PC-3 (cell line): Measurements from ENCODE around the gene NUFIP1. TPM values are rescaled to one million over a fixed set of nuclear protein-coding genes. Genes with fewer than 3 reads are reported as not detected.
"Not testable (repeated sequence)": the region's sequence is repeated elsewhere in the genome, so short reads cannot be mapped to it uniquely, and the experiment has no call there.

Experiments
- ATAC-seq: fragments of 200-7000 bp; cut with Tn5 transposase; 2 replicates; pipeline ENCODE4 v1.9.1; 2020; ENCODE audit warnings: mild to moderate bottlenecking, moderate library complexity
- BruUV-seq: library from RNA; stranded (reverse); fragments of 400-500 nt; replicated peaks from 2 replicates; lab custom pipeline; 2021; lab: Mats Ljungman, UMichigan
- CTCF ChIA-PET: fragments of 300-600 bp; sonication (Branson Sonifier 250); formaldehyde crosslinking; loops from one replicate; lab custom pipeline; 2022; ENCODE audit warnings: antibody characterized with exemption; lab: Charles Lee
- POLR2A ChIA-PET: fragments of 300-600 bp; sonication (Branson Sonifier 250); formaldehyde crosslinking; loops from one replicate; lab custom pipeline; 2022; ENCODE audit warnings: antibody characterized with exemption; ENCODE audit not compliant: unreplicated experiment; lab: Charles Lee
- DNase-seq: peaks from one replicate; pipeline ENCODE4 v3.0.0-alpha.2; 2015
- H2AFZ ChIP-seq: fragments of 300-600 bp; sonication (generic); 2 replicates; pipeline ENCODE4 v1.6.0; 2016; ENCODE audit warnings: antibody characterized with exemption, low read length
- H3F3A ChIP-seq: fragments of 300-600 bp; sonication (generic); one replicate; pipeline ENCODE4 v1.6.0; 2017; ENCODE audit warnings: antibody characterized with exemption, low read length, control low read depth, mild to moderate bottlenecking; ENCODE audit not compliant: unreplicated experiment
- H3K27ac ChIP-seq: fragments of 300-600 bp; sonication (generic); 2 replicates; pipeline ENCODE4 v1.5.1; 2016; ENCODE audit warnings: mild to moderate bottlenecking, low read length
- H3K27me3 ChIP-seq: fragments of 300-600 bp; sonication (generic); 2 replicates; pipeline ENCODE4 v1.6.1; 2016; ENCODE audit warnings: low read length, mixed read lengths
- H3K36me3 ChIP-seq: fragments of 300-600 bp; sonication (generic); 2 replicates; pipeline ENCODE4 v1.6.1; 2016; ENCODE audit warnings: low read depth, mixed run types, low read length, mixed read lengths
- H3K4me1 ChIP-seq: fragments of 300-600 bp; sonication (generic); 2 replicates; pipeline ENCODE4 v1.5.1; 2016; ENCODE audit warnings: low read length; ENCODE audit not compliant: insufficient read depth
- H3K4me2 ChIP-seq: fragments of 300-600 bp; sonication (generic); 2 replicates; pipeline ENCODE4 v1.6.0; 2016; ENCODE audit warnings: low read length
- H3K4me3 ChIP-seq: fragments of 300-600 bp; sonication (generic); 2 replicates; pipeline ENCODE4 v1.5.1; 2016; ENCODE audit warnings: mild to moderate bottlenecking, low read length, mixed read lengths
- H3K79me2 ChIP-seq: fragments of 300-600 bp; sonication (generic); 2 replicates; pipeline ENCODE4 v1.6.1; 2017; ENCODE audit warnings: low read length, mixed read lengths
- H3K9ac ChIP-seq: fragments of 300-600 bp; sonication (generic); 2 replicates; pipeline ENCODE4 v1.6.0; 2016; ENCODE audit warnings: mild to moderate bottlenecking, low read length
- H3K9me2 ChIP-seq: fragments of 300-600 bp; sonication (generic); replicated peaks from 2 replicates; pipeline ENCODE4 v1.6.1; 2016; ENCODE audit warnings: mixed run types, low read length, mixed read lengths
- H3K9me3 ChIP-seq: fragments of 300-600 bp; sonication (generic); 2 replicates; pipeline ENCODE4 v1.6.1; 2016; ENCODE audit warnings: low read length, mixed read lengths
- H4K20me1 ChIP-seq: fragments of 300-600 bp; sonication (generic); 2 replicates; pipeline ENCODE4 v1.6.1; 2016; ENCODE audit warnings: low read length, mixed read lengths
- CTCF ChIP-seq: fragments of 300-600 bp; sonication (generic); conservative IDR thresholded peaks from 2 replicates; pipeline ENCODE4 v1.5.1; 2017; ENCODE audit warnings: antibody characterized with exemption, low read depth, mild to moderate bottlenecking, low read length
- EZH2 ChIP-seq: fragments of 300-600 bp; sonication (generic); IDR thresholded peaks from one replicate; pipeline ENCODE4 v1.6.1; 2017; ENCODE audit warnings: antibody characterized with exemption, mild to moderate bottlenecking, low read length; ENCODE audit not compliant: unreplicated experiment
- EZH2phosphoT487 ChIP-seq: fragments of 300-600 bp; sonication (generic); IDR thresholded peaks from 2 replicates; pipeline ENCODE4 v1.6.1; 2018; ENCODE audit warnings: mild to moderate bottlenecking, antibody characterized with exemption, low read length, borderline replicate concordance
- intact Hi-C: fragments of 100-400 bp; cut with micrococcal nuclease; formaldehyde crosslinking; loops from 2 replicates; pipeline ENCODE4 v1.9.0; 2023
- total RNA-seq: library from RNA; depleted of rRNA; stranded (reverse); fragments of >200 nt; gene quantifications from 2 replicates; pipeline ENCODE4 v1.2.3, GENCODE V29; 2014

The NUFIP1 gene
- total RNA-seq, 1 experiment from 2014 or later = 4.0 TPM

DNA sequence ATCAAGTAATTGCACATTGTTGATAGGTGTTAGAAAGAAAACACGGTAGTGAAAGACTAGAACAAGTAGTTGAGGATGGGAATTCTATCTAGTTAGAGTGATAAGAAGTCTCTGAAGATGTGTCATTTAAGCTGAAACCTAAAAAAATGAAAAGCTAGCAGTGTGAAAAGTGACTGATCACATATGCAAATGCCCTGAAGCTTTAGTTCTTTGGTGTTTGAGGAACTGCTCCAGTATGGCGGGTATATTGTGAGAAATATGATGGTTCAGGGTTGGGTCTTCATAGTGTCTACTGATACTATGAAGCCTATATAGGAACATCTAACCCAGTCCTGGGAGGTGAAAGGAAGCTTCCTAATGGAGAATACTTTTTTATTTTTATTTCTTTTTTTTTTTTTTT lies 45.1 kb upstream of the NUFIP1 start:
- ChIA-PET POLR2A (interaction anchor here (0.6 kb wide), 1 partner anchor 263 kb away, joined by 5 read pairs; no protein-coding TSS in a partner anchor), CTCF (no interaction called here)
- DNase-seq = no peak
- Histone ChIP-seq H3K27me3 (no peaks in the 10 kb centered on the region), H3K79me2 (no peaks in the 10 kb centered on the region), H2AFZ (no peak overlapping the region), H3K4me3 (no peak overlapping the region), H3K9ac (no peak overlapping the region), H3K27ac (no peak overlapping the region), H3K9me3 (no peaks in the 10 kb centered on the region), H3K4me2 (no peak overlapping the region), H3K9me2 (no peaks in the 10 kb centered on the region), H3F3A (no peaks in the 10 kb centered on the region), H4K20me1 (no peaks in the 10 kb centered on the region), H3K36me3 (no peaks in the 10 kb centered on the region), H3K4me1 (no peaks in the 10 kb centered on the region)
- intact Hi-C loops = no loop called here
- TF ChIP-seq CTCF (no peak), EZH2 (no peak), EZH2phosphoT487 (no peak)
- ATAC-seq = no peak
- no TSS peak for BruUV-seq

GRCh38 chr13:45024847-45025246 lies 35.6 kb upstream of the NUFIP1 start:
- ChIA-PET CTCF (no interaction called here), POLR2A (no interaction called here)
- Histone ChIP-seq H3K4me1 (no peaks in the 10 kb centered on the region), H3K9me2 (no peaks in the 10 kb centered on the region), H3K36me3 (no peaks in the 10 kb centered on the region; the same call in 1 of the 2 replicates), H3K4me3 (no peak overlapping the region), H2AFZ (no peak overlapping the region), H3K9me3 (no peaks in the 10 kb centered on the region), H3F3A (no peaks in the 10 kb centered on the region), H3K9ac (no peak overlapping the region), H3K27me3 (no peaks in the 10 kb centered on the region), H3K79me2 (no peaks in the 10 kb centered on the region), H3K27ac (no peak overlapping the region), H3K4me2 (no peak overlapping the region), H4K20me1 (no peaks in the 10 kb centered on the region)
- ATAC-seq = no peak
- no TSS peak for BruUV-seq
- intact Hi-C loops = no loop called here
- DNase-seq = no peak
- no peak for TF ChIP-seq EZH2
- no peak for TF ChIP-seq EZH2phosphoT487
- TF ChIP-seq CTCF = no peak

DNA sequence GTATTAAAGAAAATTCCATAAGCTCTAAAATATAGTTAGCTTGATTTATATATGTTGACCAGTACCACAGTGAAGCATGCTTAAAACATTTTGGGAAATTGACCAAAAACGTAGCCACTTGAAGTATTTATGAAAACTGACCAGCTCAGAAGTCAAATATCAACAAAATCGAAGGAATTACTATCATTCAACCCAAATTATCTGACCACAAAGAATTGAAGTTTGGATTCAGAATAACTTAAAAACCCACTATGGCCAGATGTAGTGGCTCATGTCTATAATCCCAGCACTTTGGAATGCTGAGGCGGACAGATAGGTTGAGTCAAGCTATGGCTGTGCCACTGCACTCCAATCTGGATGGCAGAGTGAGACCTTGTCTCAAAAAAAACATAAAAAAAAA lies 32.0 kb upstream of the NUFIP1 start:
- Histone ChIP-seq H3K9ac (no peak overlapping the region), H3K4me3 (no peak overlapping the region), H3K4me2 (no peak overlapping the region), H3K9me2 (no peaks in the 10 kb centered on the region), H3F3A (no peaks in the 10 kb centered on the region), H3K27ac (no peak overlapping the region), H3K4me1 (no peaks in the 10 kb centered on the region), H3K27me3 (no peaks in the 10 kb centered on the region), H3K36me3 (no peaks in the 10 kb centered on the region), H4K20me1 (no peaks in the 10 kb centered on the region), H3K79me2 (no peaks in the 10 kb centered on the region), H3K9me3 (no peaks in the 10 kb centered on the region), H2AFZ (no peak overlapping the region)
- BruUV-seq = no TSS peak
- DNase-seq (no peak), ATAC-seq (no peak)
- intact Hi-C loops = no loop called here
- ChIA-PET POLR2A (no interaction called here), CTCF (no interaction called here)
- no peak for TF ChIP-seq EZH2
- no peak for TF ChIP-seq CTCF
- TF ChIP-seq EZH2phosphoT487 = no peak

GRCh38 chr13:45019981-45020380 lies 30.7 kb upstream of the NUFIP1 start:
- BruUV-seq, H4K20me1 ChIP-seq, H3F3A ChIP-seq, H3K9ac ChIP-seq, H2AFZ ChIP-seq, POLR2A ChIA-PET, H3K9me3 ChIP-seq, ATAC-seq, H3K4me2 ChIP-seq, H3K9me2 ChIP-seq, intact Hi-C loops, CTCF ChIA-PET, H3K4me1 ChIP-seq, H3K27me3 ChIP-seq, H3K79me2 ChIP-seq, H3K27ac ChIP-seq, H3K4me3 ChIP-seq, DNase-seq, H3K36me3 ChIP-seq: not testable (repeated sequence)
